PC-3 (cell line): Measurements from ENCODE around the gene GPC6. TPM values are rescaled to one million over a fixed set of nuclear protein-coding genes. Genes with fewer than 3 reads are reported as not detected.
"Not testable (repeated sequence)": the region's sequence is repeated elsewhere in the genome, so short reads cannot be mapped to it uniquely, and the experiment has no call there.

Experiments used
- ATAC-seq: fragments of 200-7000 bp; cut with Tn5 transposase; 2 replicates; pipeline ENCODE4 v1.9.1; 2020; ENCODE audit warnings: mild to moderate bottlenecking, moderate library complexity
- BruUV-seq: library from RNA; stranded (reverse); fragments of 400-500 nt; replicated peaks from 2 replicates; lab custom pipeline; 2021; lab: Mats Ljungman, UMichigan
- CTCF ChIA-PET: fragments of 300-600 bp; sonication (Branson Sonifier 250); formaldehyde crosslinking; loops from one replicate; lab custom pipeline; 2022; ENCODE audit warnings: antibody characterized with exemption; lab: Charles Lee
- POLR2A ChIA-PET: fragments of 300-600 bp; sonication (Branson Sonifier 250); formaldehyde crosslinking; loops from one replicate; lab custom pipeline; 2022; ENCODE audit warnings: antibody characterized with exemption; ENCODE audit not compliant: unreplicated experiment; lab: Charles Lee
- DNase-seq: peaks from one replicate; pipeline ENCODE4 v3.0.0-alpha.2; 2015
- H2AFZ ChIP-seq: fragments of 300-600 bp; sonication (generic); 2 replicates; pipeline ENCODE4 v1.6.0; 2016; ENCODE audit warnings: antibody characterized with exemption, low read length
- H3F3A ChIP-seq: fragments of 300-600 bp; sonication (generic); one replicate; pipeline ENCODE4 v1.6.0; 2017; ENCODE audit warnings: antibody characterized with exemption, low read length, control low read depth, mild to moderate bottlenecking; ENCODE audit not compliant: unreplicated experiment
- H3K27ac ChIP-seq: fragments of 300-600 bp; sonication (generic); 2 replicates; pipeline ENCODE4 v1.5.1; 2016; ENCODE audit warnings: mild to moderate bottlenecking, low read length
- H3K27me3 ChIP-seq: fragments of 300-600 bp; sonication (generic); 2 replicates; pipeline ENCODE4 v1.6.1; 2016; ENCODE audit warnings: low read length, mixed read lengths
- H3K36me3 ChIP-seq: fragments of 300-600 bp; sonication (generic); 2 replicates; pipeline ENCODE4 v1.6.1; 2016; ENCODE audit warnings: low read depth, mixed run types, low read length, mixed read lengths
- H3K4me1 ChIP-seq: fragments of 300-600 bp; sonication (generic); 2 replicates; pipeline ENCODE4 v1.5.1; 2016; ENCODE audit warnings: low read length; ENCODE audit not compliant: insufficient read depth
- H3K4me2 ChIP-seq: fragments of 300-600 bp; sonication (generic); 2 replicates; pipeline ENCODE4 v1.6.0; 2016; ENCODE audit warnings: low read length
- H3K4me3 ChIP-seq: fragments of 300-600 bp; sonication (generic); 2 replicates; pipeline ENCODE4 v1.5.1; 2016; ENCODE audit warnings: mild to moderate bottlenecking, low read length, mixed read lengths
- H3K79me2 ChIP-seq: fragments of 300-600 bp; sonication (generic); 2 replicates; pipeline ENCODE4 v1.6.1; 2017; ENCODE audit warnings: low read length, mixed read lengths
- H3K9ac ChIP-seq: fragments of 300-600 bp; sonication (generic); 2 replicates; pipeline ENCODE4 v1.6.0; 2016; ENCODE audit warnings: mild to moderate bottlenecking, low read length
- H3K9me2 ChIP-seq: fragments of 300-600 bp; sonication (generic); replicated peaks from 2 replicates; pipeline ENCODE4 v1.6.1; 2016; ENCODE audit warnings: mixed run types, low read length, mixed read lengths
- H3K9me3 ChIP-seq: fragments of 300-600 bp; sonication (generic); 2 replicates; pipeline ENCODE4 v1.6.1; 2016; ENCODE audit warnings: low read length, mixed read lengths
- H4K20me1 ChIP-seq: fragments of 300-600 bp; sonication (generic); 2 replicates; pipeline ENCODE4 v1.6.1; 2016; ENCODE audit warnings: low read length, mixed read lengths
- EZH2 ChIP-seq: fragments of 300-600 bp; sonication (generic); IDR thresholded peaks from one replicate; pipeline ENCODE4 v1.6.1; 2017; ENCODE audit warnings: antibody characterized with exemption, mild to moderate bottlenecking, low read length; ENCODE audit not compliant: unreplicated experiment
- EZH2phosphoT487 ChIP-seq: fragments of 300-600 bp; sonication (generic); IDR thresholded peaks from 2 replicates; pipeline ENCODE4 v1.6.1; 2018; ENCODE audit warnings: mild to moderate bottlenecking, antibody characterized with exemption, low read length, borderline replicate concordance
- intact Hi-C: fragments of 100-400 bp; cut with micrococcal nuclease; formaldehyde crosslinking; loops from 2 replicates; pipeline ENCODE4 v1.9.0; 2023
- total RNA-seq: library from RNA; depleted of rRNA; stranded (reverse); fragments of >200 nt; gene quantifications from 2 replicates; pipeline ENCODE4 v1.2.3, GENCODE V29; 2014
- TF ChIP-seq, protein P1 (sequence below): fragments of 300-600 bp; sonication (generic); conservative IDR thresholded peaks from 2 replicates; pipeline ENCODE4 v1.5.1; 2017; ENCODE audit warnings: antibody characterized with exemption, low read depth, mild to moderate bottlenecking, low read length

The GPC6 gene
- total RNA-seq, 1 experiment from 2014 or later = 3.5 TPM

DNA sequence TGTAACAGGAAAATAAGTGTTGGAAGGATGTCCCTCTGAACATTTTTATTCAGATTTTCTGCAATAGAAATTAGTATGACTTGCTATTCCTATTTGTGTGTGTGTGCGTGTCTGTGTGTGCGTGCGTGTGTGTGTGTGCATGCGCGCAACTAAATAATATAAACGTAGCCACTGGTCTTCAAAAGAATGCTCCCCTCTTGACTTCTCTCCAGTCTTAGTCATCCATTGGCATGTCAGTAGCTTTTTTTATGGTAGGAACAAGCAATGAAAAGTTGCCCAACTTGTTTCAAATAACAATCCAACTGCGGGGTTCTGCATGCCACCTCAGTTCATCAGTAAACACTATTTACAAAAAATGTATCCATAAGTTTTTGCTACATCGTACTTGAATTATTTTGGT is 249.6 kb downstream of the GPC6 start:
- ATAC-seq = peak; percentile 48

DNA sequence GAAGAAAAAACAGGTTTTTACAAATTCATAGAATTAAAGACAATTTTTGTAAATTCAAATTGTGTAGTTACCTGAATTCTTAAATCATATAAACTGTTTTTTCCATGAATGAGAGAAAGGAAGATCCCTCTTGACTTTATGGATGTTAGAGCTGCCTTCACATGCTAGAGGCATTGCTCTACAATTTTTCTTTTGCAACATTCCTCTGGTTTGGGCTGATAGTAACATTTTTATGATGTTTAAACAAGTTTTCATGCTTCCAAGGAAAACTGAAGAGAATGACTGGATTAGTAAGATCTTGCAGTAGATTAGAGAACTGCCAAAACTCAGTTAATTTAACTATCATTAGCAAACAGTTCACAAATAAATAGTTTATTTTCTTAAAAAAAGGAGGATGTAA is 250.6 kb downstream of the GPC6 start:
- Histone ChIP-seq H3K9me2 (no peaks in the 10 kb centered on the region), H3K9ac (no peak overlapping the region), H3F3A (no peaks in the 10 kb centered on the region), H3K27ac (no peak overlapping the region), H3K27me3 (no peaks in the 10 kb centered on the region), H3K79me2 (no peaks in the 10 kb centered on the region), H3K4me2 (peak overlapping the region; percentile 39), H2AFZ (no peak overlapping the region), H3K36me3 (no peaks in the 10 kb centered on the region), H3K9me3 (no peaks in the 10 kb centered on the region), H4K20me1 (no peaks in the 10 kb centered on the region), H3K4me3 (no peak overlapping the region), H3K4me1 (peaks cover 33% of the 10 kb centered on the region)
- CTCF ChIA-PET = no interaction called here
- TF ChIP-seq EZH2phosphoT487 (no peak), EZH2 (no peak)
- TF ChIP-seq, protein P1, sequence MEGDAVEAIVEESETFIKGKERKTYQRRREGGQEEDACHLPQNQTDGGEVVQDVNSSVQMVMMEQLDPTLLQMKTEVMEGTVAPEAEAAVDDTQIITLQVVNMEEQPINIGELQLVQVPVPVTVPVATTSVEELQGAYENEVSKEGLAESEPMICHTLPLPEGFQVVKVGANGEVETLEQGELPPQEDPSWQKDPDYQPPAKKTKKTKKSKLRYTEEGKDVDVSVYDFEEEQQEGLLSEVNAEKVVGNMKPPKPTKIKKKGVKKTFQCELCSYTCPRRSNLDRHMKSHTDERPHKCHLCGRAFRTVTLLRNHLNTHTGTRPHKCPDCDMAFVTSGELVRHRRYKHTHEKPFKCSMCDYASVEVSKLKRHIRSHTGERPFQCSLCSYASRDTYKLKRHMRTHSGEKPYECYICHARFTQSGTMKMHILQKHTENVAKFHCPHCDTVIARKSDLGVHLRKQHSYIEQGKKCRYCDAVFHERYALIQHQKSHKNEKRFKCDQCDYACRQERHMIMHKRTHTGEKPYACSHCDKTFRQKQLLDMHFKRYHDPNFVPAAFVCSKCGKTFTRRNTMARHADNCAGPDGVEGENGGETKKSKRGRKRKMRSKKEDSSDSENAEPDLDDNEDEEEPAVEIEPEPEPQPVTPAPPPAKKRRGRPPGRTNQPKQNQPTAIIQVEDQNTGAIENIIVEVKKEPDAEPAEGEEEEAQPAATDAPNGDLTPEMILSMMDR = no peak
- DNase-seq = peak; percentile 25
- POLR2A ChIA-PET = no interaction called here
- ATAC-seq = peak; percentile 42
- no TSS peak for BruUV-seq
- intact Hi-C loops = loop anchor here (2.0 to 5.0 kb wide), 3 partner anchors 125 to 300 kb away; no protein-coding TSS in a partner anchor

More for the DNA sequence above, 249.6 kb downstream of the GPC6 start:
- Histone ChIP-seq H3K9ac (no peak overlapping the region), H3K4me2 (peak overlapping the region; percentile 72), H3K79me2 (no peaks in the 10 kb centered on the region), H3K9me3 (no peaks in the 10 kb centered on the region), H3K27me3 (no peaks in the 10 kb centered on the region), H3K36me3 (no peaks in the 10 kb centered on the region), H3F3A (no peaks in the 10 kb centered on the region), H3K4me3 (peak overlapping the region; percentile 44; the same call in 1 of the 2 replicates), H2AFZ (no peak overlapping the region), H3K9me2 (no peaks in the 10 kb centered on the region), H3K27ac (peak overlapping the region; percentile 32; the same call in 1 of the 2 replicates), H3K4me1 (peaks cover 29% of the 10 kb centered on the region), H4K20me1 (no peaks in the 10 kb centered on the region)
- intact Hi-C loops = loop anchor here (1.0 to 5.0 kb wide), 4 partner anchors 126 to 301 kb away; no protein-coding TSS in a partner anchor
- POLR2A ChIA-PET = no interaction called here
- CTCF ChIA-PET = no interaction called here
- TF ChIP-seq, protein P1 = no peak
- TF ChIP-seq EZH2 = no peak
- no peak for TF ChIP-seq EZH2phosphoT487
- DNase-seq = peak; percentile 82
- no TSS peak for BruUV-seq

DNA sequence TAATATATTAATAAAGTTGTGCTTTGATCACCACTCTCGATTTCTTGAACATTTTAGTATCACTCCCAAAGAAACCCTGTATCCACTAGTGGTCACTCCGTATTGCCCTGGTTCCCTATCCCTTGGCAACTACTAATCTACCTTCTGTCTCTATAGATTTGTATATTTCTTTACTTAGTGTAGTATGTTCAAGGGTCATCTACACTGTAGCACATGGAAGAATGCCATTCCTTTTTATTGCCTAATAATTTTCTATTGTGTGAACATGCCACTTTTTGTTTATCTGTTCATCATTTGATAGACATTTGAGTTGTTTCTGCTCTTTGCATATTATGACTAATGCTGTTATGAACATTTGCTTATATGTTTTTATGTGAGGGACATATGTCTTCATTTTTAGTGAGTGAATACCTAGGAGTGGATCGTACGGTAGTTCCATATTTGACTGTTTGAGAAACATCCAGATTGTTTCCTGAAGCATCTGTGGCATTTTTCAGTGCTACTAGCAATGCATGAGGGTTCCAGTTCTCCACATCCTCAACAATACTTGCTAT is 254.0 kb downstream of the GPC6 start:
- intact Hi-C loops = loop anchor here (5.0 kb wide), 1 partner anchor 247 kb away; no protein-coding TSS in a partner anchor
- Histone ChIP-seq H2AFZ (no peak overlapping the region), H3K27ac (peak overlapping the region; percentile 37), H3K27me3 (no peaks in the 10 kb centered on the region), H3K4me2 (peak overlapping the region; percentile 44), H3K4me3 (no peak overlapping the region), H3K4me1 (peaks cover 33% of the 10 kb centered on the region), H3F3A (no peaks in the 10 kb centered on the region), H3K9me3 (no peaks in the 10 kb centered on the region), H4K20me1 (no peaks in the 10 kb centered on the region), H3K36me3 (no peaks in the 10 kb centered on the region), H3K79me2 (no peaks in the 10 kb centered on the region), H3K9ac (no peak overlapping the region), H3K9me2 (no peaks in the 10 kb centered on the region)
- no TSS peak for BruUV-seq
- CTCF ChIA-PET = no interaction called here
- POLR2A ChIA-PET = no interaction called here
- ATAC-seq (peak; percentile 66), DNase-seq (peak; percentile 56)
- TF ChIP-seq EZH2 (no peak), EZH2phosphoT487 (no peak)
- TF ChIP-seq, protein P1 = no peak

DNA sequence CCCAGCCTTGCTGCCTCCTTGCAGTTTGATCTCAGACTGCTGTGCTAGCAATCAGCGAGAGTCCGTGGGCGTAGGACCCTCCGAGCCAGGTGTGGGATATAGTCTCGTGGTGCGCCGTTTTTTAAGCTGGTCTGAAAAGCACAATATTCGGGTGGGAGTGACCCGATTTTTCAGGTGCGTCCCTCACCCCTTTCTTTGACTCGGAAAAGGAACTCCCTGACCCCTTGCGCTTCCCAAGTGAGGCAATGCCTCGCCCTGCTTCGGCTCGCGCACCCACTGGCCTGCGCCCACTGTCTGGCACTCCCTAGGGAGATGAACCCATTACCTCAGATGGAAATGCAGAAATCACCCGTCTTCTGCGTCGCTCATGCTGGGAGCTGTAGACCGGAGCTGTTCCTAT is 269.5 kb downstream of the GPC6 start:
- H3K9me3 ChIP-seq, H3K9me2 ChIP-seq, H3K4me2 ChIP-seq, H3K27ac ChIP-seq, H3K4me1 ChIP-seq, H4K20me1 ChIP-seq, DNase-seq, POLR2A ChIA-PET, H3K36me3 ChIP-seq, H2AFZ ChIP-seq, H3K27me3 ChIP-seq, H3F3A ChIP-seq, ATAC-seq, CTCF ChIA-PET, H3K4me3 ChIP-seq, intact Hi-C loops, BruUV-seq, H3K79me2 ChIP-seq, H3K9ac ChIP-seq: not testable (repeated sequence)
